Iris pigment epithelial cell (primary cell): Measurements from ENCODE around the gene SNRNP27.
"Not testable (repeated sequence)": the region's sequence is repeated elsewhere in the genome, so short reads cannot be mapped to it uniquely, and the experiment has no call there.

Source experiments
- DNase-seq: peaks from one replicate; pipeline ENCODE4 v3.0.0-alpha.2; 2011; ENCODE audit warnings: low read depth

Gene SNRNP27

DNA sequence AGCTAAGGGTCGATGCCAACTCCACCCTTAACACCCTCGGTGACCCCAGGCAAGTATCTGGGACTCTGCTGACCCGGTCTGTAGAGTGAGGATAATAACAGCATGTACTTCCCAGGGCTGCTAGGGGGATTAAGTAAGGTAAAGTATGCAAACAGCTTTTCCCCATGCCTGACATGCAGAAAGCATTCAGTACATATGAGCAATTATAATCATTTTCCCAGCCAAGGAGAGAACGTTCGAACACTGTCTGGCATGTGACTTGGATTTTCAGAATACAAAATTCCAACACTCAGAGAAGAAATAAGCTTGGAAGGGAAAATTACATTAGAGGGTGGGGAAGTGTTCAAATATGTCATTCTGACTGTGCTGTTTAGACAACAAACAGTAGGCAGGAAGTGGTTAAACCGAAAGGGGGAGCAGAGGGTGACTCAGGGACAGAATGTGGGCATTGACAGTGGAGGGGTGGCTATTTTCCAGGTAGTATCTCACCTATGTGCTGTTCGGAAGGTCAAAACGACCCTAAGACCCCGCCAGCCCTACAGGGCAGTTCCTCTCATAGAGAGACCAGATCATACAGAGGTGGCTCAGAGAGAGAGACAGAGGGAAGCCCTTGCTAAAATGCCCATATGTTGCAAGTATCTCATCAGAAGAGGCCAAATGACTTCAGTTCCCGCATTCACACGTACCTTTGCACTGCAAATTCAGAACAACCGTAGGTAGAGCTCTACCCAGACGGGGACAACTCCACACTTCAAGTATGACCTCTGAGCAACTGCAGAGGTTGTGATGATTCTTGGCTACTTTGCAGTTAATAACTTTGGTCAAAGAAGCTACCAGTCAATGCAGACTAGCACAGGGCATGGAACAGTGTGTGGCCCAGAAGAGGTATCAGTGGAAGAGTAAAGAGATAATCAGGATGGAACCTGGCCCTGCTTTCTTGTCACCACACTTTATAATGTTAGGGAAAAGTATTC lies 52.9 kb downstream of the SNRNP27 start:
- peak; percentile 60 for DNase-seq

GRCh38 chr2:69947325-69947931 lies 53.7 kb downstream of the SNRNP27 start:
- no peak for DNase-seq

DNA sequence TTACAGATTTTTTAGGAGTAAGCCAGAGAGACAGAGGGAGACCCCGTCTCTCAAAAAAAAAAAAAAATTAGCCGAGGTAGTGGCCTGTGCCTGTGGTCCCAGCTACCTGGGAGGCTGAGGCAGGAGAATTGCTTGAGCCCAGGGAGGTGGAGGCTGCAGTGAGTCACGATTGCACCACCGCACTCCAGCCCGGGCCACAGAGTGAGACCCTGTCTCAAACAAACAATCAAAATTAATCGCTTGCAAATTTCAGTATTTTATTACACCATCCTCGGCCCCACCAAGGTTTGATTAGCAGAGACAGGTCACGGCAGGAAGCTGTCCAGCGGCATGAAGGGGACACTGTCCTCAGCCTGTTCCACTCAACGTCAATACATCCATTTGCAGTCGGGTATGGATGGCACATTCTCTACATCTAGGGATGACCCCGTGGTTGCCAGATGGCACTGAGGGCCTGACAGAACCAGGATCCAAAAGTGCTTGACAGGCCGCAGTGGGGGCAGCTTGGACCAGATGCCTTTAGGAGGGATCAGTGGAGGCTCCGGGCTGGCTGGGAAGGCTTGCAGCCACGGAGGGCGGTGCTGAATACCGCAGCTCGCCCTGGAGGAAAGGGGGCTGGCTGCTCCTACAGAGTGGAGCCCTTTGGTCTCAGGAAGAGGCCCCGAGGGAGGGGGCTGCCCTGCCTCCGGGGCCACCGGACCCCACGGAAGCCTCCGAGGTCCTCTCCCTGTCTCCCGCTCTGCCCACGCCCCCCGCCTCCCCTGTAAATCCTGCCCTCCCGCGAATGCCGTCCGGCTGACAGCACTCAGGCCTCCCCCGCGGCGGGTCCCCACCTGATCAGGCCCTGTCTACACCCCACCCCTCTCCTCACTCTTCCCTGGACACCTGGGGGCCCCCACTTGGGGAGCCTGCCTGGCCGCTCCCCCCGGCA lies 54.5 kb downstream of the SNRNP27 start:
- peak; percentile 18 for DNase-seq

GRCh38 chr2:69948963-69949645 lies 55.3 kb downstream of the SNRNP27 start:
- no peak for DNase-seq

- DNase-seq, result peak; percentile 61
Measured at GRCh38 chr2:69950241-69950640, 56.5 kb downstream of the SNRNP27 start.

GRCh38 chr2:69950671-69951070 lies 56.9 kb downstream of the SNRNP27 start:
- not testable (repeated sequence) for DNase-seq

DNA sequence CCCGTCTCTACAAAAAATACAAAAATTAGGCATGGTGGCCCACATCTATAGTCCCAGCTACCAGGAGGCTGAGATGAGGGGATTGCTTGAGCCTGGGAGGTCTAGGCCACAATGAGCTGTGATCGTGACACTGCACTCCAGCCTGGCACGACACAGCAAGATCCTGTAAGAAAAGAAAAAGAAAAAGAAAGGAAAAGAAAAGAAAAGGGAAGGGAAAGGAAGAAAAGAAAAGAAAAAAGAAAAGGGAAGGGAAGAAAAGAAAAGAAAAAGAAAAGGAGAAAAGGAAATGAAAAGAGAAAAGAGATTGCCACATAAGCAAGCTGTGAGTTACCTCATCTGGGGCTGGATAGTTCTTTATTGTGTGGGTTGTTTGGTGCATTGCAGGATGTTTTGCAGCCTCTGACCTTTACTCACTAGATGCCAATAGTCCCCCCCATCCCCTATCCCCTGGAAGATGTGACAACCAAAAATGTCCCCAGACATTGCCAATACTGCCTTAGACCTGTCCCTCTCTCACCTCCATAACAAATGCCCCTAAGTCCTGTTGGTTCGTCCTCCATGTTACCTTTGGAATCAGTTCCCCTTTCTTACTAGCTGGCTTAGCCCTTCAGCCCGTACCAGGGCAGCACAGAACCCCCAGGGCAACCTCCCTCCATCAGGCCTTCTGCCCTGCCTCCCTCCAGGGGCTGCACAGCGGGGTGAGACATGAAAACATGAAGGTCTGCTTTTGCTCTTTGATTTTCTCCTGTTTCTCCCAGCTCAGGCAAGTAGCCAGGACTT lies 58.8 kb downstream of the SNRNP27 start:
- no peak for DNase-seq

- no peak for DNase-seq
Measured at GRCh38 chr2:69954084-69954483, 60.3 kb downstream of the SNRNP27 start.
